ENCODE data around the gene MDFIC2. TPM values are rescaled to one million over a fixed set of nuclear protein-coding genes. Genes with fewer than 3 reads are reported as not detected.
"Not testable (repeated sequence)": the region's sequence is repeated elsewhere in the genome, so short reads cannot be mapped to it uniquely, and the experiment has no call there.

MDFIC2 gene
- total RNA-seq, 1 donor from 2014 or later: not detected

- ATAC-seq: no peak
These were observed 61.9 kb downstream of the MDFIC2 start for GRCh38 chr3:70250492-70250891.

GRCh38 chr3:70249509-70250160 lies 62.8 kb downstream of the MDFIC2 start:
- no peak for ATAC-seq

- no peak for ATAC-seq
These were observed 63.6 kb downstream of the MDFIC2 start for GRCh38 chr3:70248856-70249255.

- ATAC-seq: no peak
These were observed 64.5 kb downstream of the MDFIC2 start for GRCh38 chr3:70247955-70248354.

GRCh38 chr3:70245746-70246525 lies 66.5 kb downstream of the MDFIC2 start:
- no peak for ATAC-seq

GRCh38 chr3:70244422-70244821 lies 68.0 kb downstream of the MDFIC2 start:
- ATAC-seq: no peak

- no peak for ATAC-seq
These were observed 70.0 kb downstream of the MDFIC2 start for GRCh38 chr3:70242297-70242882.

- no peak for ATAC-seq
These were observed 78.6 kb downstream of the MDFIC2 start for GRCh38 chr3:70233812-70234211.

- ATAC-seq: no peak
These were observed 79.3 kb downstream of the MDFIC2 start for GRCh38 chr3:70233112-70233511.

- ATAC-seq: no peak
These were observed 81.2 kb downstream of the MDFIC2 start for GRCh38 chr3:70231266-70231701.

- no peak for ATAC-seq
These were observed 85.0 kb downstream of the MDFIC2 start for GRCh38 chr3:70227437-70227836.

GRCh38 chr3:70225146-70225545 lies 87.3 kb downstream of the MDFIC2 start:
- no peak for ATAC-seq

GRCh38 chr3:70224337-70224736 lies 88.1 kb downstream of the MDFIC2 start:
- ATAC-seq: no peak

- no peak for ATAC-seq
These were observed 94.0 kb downstream of the MDFIC2 start for GRCh38 chr3:70218471-70218870.

GRCh38 chr3:70211274-70211673 lies 101.2 kb downstream of the MDFIC2 start:
- not testable (repeated sequence) for ATAC-seq

GRCh38 chr3:70201975-70202374 lies 110.5 kb downstream of the MDFIC2 start:
- ATAC-seq: no peak

- ATAC-seq: no peak
These were observed 122.5 kb downstream of the MDFIC2 start for GRCh38 chr3:70189884-70190473.

- ATAC-seq: no peak
These were observed 126.2 kb downstream of the MDFIC2 start for GRCh38 chr3:70186221-70186620.

GRCh38 chr3:70185661-70186060 lies 126.8 kb downstream of the MDFIC2 start:
- ATAC-seq: no peak

- ATAC-seq: no peak
These were observed 128.5 kb downstream of the MDFIC2 start for GRCh38 chr3:70183781-70184504.

- no peak for ATAC-seq
These were observed 130.3 kb downstream of the MDFIC2 start for GRCh38 chr3:70182166-70182565.

GRCh38 chr3:70180664-70181063 lies 131.8 kb downstream of the MDFIC2 start:
- no peak for ATAC-seq

GRCh38 chr3:70179111-70179510 lies 133.3 kb downstream of the MDFIC2 start:
- no peak for ATAC-seq

Measured in esophagus mucosa (tissue), 1 donor.